ENCODE results near the gene HNRNPA1L2.

DNA sequence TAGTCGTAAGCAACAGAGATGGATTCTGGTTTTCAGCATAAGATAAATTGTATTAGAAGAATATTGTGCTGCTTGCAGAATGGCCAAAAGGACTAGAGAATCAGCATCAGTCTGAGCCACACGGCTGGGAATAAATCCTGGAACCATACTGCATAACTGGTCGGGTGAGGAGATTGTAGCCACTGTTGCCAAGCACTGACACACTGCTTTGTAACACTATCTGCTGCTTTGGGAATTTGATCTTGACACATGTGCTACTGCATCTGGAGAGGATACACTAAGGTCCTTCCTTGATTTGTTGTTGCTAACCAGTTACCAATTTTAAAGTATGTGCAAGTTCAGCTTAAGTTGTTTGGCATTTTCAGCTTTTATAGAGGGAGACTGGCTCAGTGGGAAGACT, 1.9 kb downstream of the HNRNPA1L2 start:
- TF ChIP-seq POLR2A (IDR thresholded peaks at IDR 0.05): no peak
- no peak for TF ChIP-seq EP300 (IDR thresholded peaks at IDR 0.05)
